HG02943 (cell line): ENCODE results near the gene C11orf24.
"Not testable (repeated sequence)": the region's sequence is repeated elsewhere in the genome, so short reads cannot be mapped to it uniquely, and the experiment has no call there.

ENCODE experiments used
- ATAC-seq: cut with Tn5 transposase; IDR thresholded peaks from one replicate; pipeline ENCODE4 v1.9.1; 2021; ENCODE audit warnings: mild to moderate bottlenecking, low read depth, moderate library complexity; ENCODE audit not compliant: unreplicated experiment

C11orf24 gene

DNA sequence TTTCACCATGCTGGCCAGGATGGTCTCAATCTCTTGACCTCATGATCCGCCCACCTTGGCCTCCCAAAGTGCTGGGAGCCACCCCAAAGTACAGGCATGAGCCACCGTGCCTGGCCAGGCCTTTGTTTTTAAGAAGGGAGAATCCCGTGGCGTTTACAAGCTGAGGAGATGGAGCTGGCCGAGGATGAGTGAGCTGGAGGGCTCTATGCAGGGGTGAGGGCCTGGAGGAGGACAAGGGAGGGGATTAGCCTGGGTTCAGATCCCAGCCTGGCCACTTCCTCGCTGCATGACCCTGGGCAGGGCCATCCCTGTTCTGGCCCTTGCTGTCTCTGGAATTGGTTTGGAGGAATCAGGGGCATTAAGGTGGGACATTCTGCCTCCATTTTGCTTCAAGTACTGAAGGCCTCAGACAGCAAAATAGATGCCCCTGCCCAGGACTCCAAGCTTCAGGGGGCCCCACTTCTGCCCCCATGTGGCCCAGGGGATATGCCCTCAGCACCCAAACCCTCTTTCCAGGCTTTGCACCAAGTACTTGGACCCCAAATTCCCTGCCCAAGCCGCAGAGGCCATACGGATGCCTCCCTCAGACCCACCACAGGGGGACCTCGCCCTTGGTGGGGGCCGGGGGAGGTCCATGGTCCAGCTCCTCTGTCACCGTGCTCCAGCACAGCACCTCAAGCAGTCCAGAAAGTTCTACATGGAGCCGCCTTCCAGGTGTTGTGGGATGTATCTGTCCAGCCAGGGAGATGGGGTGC is 28.5 kb upstream of the C11orf24 start:
- ATAC-seq: no peak

GRCh38 chr11:68299517-68299879 is 27.7 kb upstream of the C11orf24 start:
- not testable (repeated sequence) for ATAC-seq

GRCh38 chr11:68298659-68299516 is 27.1 kb upstream of the C11orf24 start:
- no peak for ATAC-seq

- peak; percentile 61 for ATAC-seq
These were observed 26.3 kb upstream of the C11orf24 start for GRCh38 chr11:68297812-68298658.

GRCh38 chr11:68297494-68297811 is 25.7 kb upstream of the C11orf24 start:
- no peak for ATAC-seq

DNA sequence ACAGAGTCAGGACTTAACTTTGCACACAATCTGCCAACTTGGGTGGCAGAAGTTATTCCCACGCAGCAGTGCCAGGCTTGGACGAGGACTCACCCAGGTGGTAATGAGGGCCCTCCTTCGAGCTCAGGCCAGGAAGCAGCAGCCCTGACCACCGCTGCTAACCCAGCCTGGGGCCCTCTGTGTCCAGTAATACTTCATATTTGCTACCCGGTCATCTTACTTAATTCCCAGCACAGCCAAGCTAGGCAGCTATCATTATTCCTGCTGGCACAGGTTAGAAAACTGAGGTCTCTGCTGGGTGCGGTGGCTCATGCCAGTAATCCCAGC is 25.2 kb upstream of the C11orf24 start:
- ATAC-seq: no peak

DNA sequence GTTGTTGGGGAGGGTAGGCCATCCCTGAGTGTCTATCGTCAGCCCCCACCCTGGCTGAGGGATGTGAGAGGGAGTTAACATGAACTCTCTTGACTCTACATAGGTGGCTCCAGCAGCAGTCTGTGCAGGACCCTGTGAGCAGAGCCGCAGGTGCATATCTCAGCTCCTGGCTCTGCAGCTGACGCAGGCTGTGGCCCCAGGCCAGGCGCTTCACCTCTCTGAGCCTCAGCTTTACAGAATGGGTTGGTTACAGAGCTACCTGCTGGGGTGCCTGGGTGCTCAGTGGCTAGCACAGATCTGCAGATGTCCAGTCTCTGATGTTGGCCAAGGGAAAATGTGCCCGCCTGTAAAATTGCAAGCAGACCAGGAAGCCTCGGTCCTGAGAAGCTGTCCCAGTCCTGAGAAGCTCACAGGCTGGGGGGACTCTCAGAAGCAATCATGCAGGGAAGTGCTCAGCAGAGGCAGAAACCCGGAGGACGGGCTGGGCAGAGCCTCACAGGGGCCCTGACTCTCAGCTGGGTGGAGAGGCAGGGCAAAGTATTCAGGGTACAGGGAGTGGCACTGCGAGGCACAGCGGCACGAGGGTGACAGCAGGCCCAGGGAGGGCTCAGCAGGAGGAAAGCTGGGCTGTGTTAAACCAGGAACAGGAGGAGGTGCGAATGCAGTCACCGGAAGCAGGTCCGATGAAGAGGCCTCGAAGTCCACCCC is 24.7 kb upstream of the C11orf24 start:
- no peak for ATAC-seq

DNA sequence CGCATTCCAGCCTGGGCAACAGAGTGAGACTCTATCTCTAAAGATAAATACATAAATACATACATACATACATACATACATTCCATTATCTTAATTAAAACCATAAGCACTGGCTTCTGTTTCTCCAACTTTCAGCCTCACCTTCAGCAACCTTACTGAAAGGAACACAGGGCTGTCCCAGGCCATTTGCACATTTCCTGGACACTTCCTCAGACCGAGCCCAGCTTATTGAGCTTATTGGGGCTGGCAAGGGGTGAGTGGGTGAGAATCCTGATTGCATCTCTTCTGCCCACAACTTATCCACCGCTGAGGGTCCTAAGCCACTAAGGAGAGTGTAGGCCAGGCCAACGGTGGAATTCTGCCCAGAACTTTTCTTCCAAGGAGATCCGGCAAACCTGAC is 24.2 kb upstream of the C11orf24 start:
- ATAC-seq: no peak

DNA sequence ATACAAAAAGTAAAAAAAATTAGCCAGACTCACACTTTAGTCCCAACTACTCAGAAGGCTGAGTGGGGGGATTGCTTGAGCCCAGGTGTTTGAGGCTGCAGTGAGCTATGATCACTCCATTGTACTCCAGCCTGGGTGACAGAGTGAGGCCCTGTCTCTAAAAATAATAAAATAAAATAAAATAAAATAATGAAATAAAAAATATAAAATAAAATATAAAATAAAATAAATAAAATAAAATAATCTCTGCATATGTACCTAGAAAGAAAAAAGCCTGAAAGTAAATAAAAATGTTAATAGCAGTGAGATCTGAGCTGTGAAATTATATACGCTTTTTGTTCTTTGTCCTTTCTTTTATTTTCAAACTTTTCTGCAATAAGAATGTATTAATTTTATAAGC is 23.5 kb upstream of the C11orf24 start:
- no peak for ATAC-seq

DNA sequence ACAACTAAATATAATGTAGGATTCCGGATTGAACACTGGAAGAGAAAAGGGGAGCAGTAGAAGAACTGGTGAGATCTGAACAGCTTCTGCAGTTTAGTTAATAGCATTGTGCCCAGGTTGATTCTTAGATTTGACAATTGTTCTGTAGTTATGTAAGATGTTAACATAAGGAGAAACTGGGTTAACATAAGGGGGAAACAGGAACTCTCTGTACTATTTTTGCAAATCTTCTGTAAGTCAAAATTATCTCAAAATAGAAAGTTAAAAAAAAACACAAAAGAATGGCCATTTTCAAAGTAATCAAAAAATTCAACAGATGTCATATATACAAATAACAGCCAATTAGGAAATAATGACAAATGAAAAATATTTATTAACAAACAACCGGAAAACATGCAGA is 21.9 kb upstream of the C11orf24 start:
- ATAC-seq: no peak

GRCh38 chr11:68289456-68289855 is 17.7 kb upstream of the C11orf24 start:
- no peak for ATAC-seq

GRCh38 chr11:68287419-68287818 is 15.6 kb upstream of the C11orf24 start:
- no peak for ATAC-seq

GRCh38 chr11:68284588-68284987 is 12.8 kb upstream of the C11orf24 start:
- not testable (repeated sequence) for ATAC-seq

GRCh38 chr11:68282861-68283230 is 11.1 kb upstream of the C11orf24 start:
- no peak for ATAC-seq

DNA sequence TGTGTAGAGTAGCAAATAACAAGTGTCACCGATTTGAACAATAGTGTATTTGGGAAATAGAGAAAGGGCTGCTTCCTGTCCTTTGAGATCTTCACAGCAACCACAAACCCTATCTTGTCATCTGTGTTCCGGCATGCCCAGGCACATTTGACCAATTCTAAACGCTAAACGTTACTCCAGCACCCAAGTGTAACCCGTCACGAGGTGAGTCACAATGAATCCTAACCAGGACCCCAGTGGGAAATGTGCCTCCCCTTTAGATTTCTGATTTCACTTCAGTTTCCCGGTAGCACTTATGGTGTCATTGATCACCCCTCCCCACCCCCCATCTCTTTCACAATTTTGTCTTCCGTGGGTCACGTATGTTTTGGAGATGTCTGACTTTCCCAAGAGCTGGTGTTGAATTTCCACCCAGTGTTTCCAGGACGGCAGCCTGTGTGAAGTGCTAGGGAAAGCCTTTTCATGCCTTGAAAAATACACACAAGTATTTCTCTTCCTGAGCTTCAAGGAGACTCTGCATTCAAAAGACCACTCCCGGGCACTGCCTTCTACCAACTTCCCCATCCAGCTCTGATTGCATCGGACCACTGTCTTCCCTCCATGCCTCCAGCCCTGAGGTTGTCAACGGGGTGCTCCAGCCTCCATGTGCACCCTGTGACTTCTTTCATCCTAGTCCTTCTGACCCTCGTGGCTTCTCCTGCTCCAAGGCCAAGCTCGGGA is 10.5 kb upstream of the C11orf24 start:
- ATAC-seq: no peak

- ATAC-seq: no peak
These were observed 7.9 kb upstream of the C11orf24 start for GRCh38 chr11:68279676-68280075.

GRCh38 chr11:68276861-68277260 is 5.1 kb upstream of the C11orf24 start:
- no peak for ATAC-seq

GRCh38 chr11:68275721-68276507 is 4.1 kb upstream of the C11orf24 start:
- ATAC-seq: no peak

- no peak for ATAC-seq
These were observed 2.5 kb upstream of the C11orf24 start for GRCh38 chr11:68274306-68274705.
